IMR-90 (cell line): ENCODE measurements around the gene IFNLR1.

Source experiments
- BHLHE40 ChIP-seq: fragments of 150-350 bp; IDR thresholded peaks from 2 replicates; pipeline ENCODE4 v1.6.1; 2016; ENCODE audit warnings: mild to moderate bottlenecking, low read depth, low read length
- CEBPB ChIP-seq: IDR thresholded peaks from 2 replicates; pipeline ENCODE4 v1.6.1; 2012; ENCODE audit warnings: low read depth, low read length, improper control_type of control experiment
- CTCF ChIP-seq: conservative IDR thresholded peaks from 2 replicates; pipeline ENCODE4 v1.5.1; 2012; ENCODE audit warnings: mild to moderate bottlenecking, low read depth, low read length, improper control_type of control experiment
- FOS ChIP-seq: fragments of 150-350 bp; IDR thresholded peaks from 2 replicates; pipeline ENCODE4 v1.6.1; 2016; ENCODE audit warnings: low read depth, low read length
- MAFK ChIP-seq: IDR thresholded peaks from 2 replicates; pipeline ENCODE4 v1.6.1; 2012; ENCODE audit warnings: low read depth, low read length, improper control_type of control experiment
- MAZ ChIP-seq: IDR thresholded peaks from 2 replicates; pipeline ENCODE4 v1.6.1; 2012; ENCODE audit warnings: low read depth, mild to moderate bottlenecking, low read length, improper control_type of control experiment, moderate library complexity, borderline replicate concordance
- NFE2L2 ChIP-seq: fragments of 150-350 bp; IDR thresholded peaks from 2 replicates; pipeline ENCODE4 v1.6.1; 2016; ENCODE audit warnings: low read depth, mild to moderate bottlenecking, low read length
- POLR2A ChIP-seq: IDR thresholded peaks from 2 replicates; pipeline ENCODE4 v1.6.1; 2012; ENCODE audit warnings: mild to moderate bottlenecking, low read depth, low read length
- RAD21 ChIP-seq: IDR thresholded peaks from 2 replicates; pipeline ENCODE4 v1.6.1; 2012; ENCODE audit warnings: low read length, improper control_type of control experiment
- RCOR1 ChIP-seq: IDR thresholded peaks from 2 replicates; pipeline ENCODE4 v1.6.1; 2012; ENCODE audit warnings: mild to moderate bottlenecking, low read length, improper control_type of control experiment; ENCODE audit not compliant: insufficient replicate concordance
- RFX5 ChIP-seq: IDR thresholded peaks from 2 replicates; pipeline ENCODE4 v1.8.0; 2012; ENCODE audit warnings: low read depth, mild to moderate bottlenecking, low read length, moderate library complexity
- SMC3 ChIP-seq: fragments of 150-350 bp; IDR thresholded peaks from 2 replicates; pipeline ENCODE4 v1.6.1; 2016; ENCODE audit warnings: low read depth, mild to moderate bottlenecking, antibody characterized with exemption, low read length, moderate library complexity
- USF2 ChIP-seq: fragments of 150-350 bp; IDR thresholded peaks from 2 replicates; pipeline ENCODE4 v1.6.1; 2017; ENCODE audit warnings: mild to moderate bottlenecking, antibody characterized with exemption, low read length, low read depth

GRCh38 chr1:24204116-24204515 is 17.0 kb upstream of the IFNLR1 start:
- no peak for TF ChIP-seq USF2
- no peak for TF ChIP-seq CTCF
- no peak for TF ChIP-seq POLR2A
- TF ChIP-seq MAFK: no peak
- no peak for TF ChIP-seq FOS
- no peak for TF ChIP-seq MAZ
- no peak for TF ChIP-seq SMC3
- TF ChIP-seq CEBPB: no peak
- no peak for TF ChIP-seq BHLHE40
- no peak for TF ChIP-seq RAD21
- TF ChIP-seq RFX5: no peak
- no peak for TF ChIP-seq NFE2L2
- no peak for TF ChIP-seq RCOR1
